KMS-11 (cell line): ENCODE results near the gene SEMA6C.

ENCODE experiments used
- H2AFZ ChIP-seq: fragments of 200-600 bp; sonication (generic); 2 replicates; pipeline ENCODE4 v1.6.1; 2016; ENCODE audit warnings: antibody characterized with exemption, mixed run types, low read depth
- H3K27ac ChIP-seq: fragments of 200-600 bp; sonication (generic); 2 replicates; pipeline ENCODE4 v1.6.1; 2016; ENCODE audit warnings: mild to moderate bottlenecking, mixed run types
- H3K27me3 ChIP-seq: fragments of 200-600 bp; sonication (generic); 2 replicates; pipeline ENCODE4 v1.6.1; 2017; ENCODE audit warnings: mild to moderate bottlenecking, low read depth, mixed run types, moderate library complexity; ENCODE audit not compliant: insufficient read depth
- H3K36me3 ChIP-seq: fragments of 200-600 bp; sonication (generic); 2 replicates; pipeline ENCODE4 v1.6.1; 2017; ENCODE audit warnings: mild to moderate bottlenecking, mixed run types; ENCODE audit not compliant: insufficient read depth
- H3K4me1 ChIP-seq: fragments of 200-600 bp; sonication (generic); 2 replicates; pipeline ENCODE4 v1.6.1; 2016; ENCODE audit warnings: mild to moderate bottlenecking, low read depth, mixed run types; ENCODE audit not compliant: poor library complexity, severe bottlenecking
- H3K4me2 ChIP-seq: fragments of 200-600 bp; sonication (generic); 2 replicates; pipeline ENCODE4 v1.7.0; 2016; ENCODE audit warnings: mild to moderate bottlenecking, mixed run types
- H3K4me3 ChIP-seq: fragments of 200-600 bp; sonication (generic); IDR thresholded peaks from 2 replicates; pipeline ENCODE4 v1.6.1; 2017; ENCODE audit warnings: low read depth, low read length, mixed read lengths; ENCODE audit not compliant: insufficient read depth
- H3K79me2 ChIP-seq: fragments of 200-600 bp; sonication (generic); 2 replicates; pipeline ENCODE4 v1.6.1; 2016; ENCODE audit warnings: low read depth, mixed run types; ENCODE audit not compliant: insufficient read depth
- H3K9ac ChIP-seq: fragments of 200-600 bp; sonication (generic); 2 replicates; pipeline ENCODE4 v1.6.1; 2016; ENCODE audit warnings: mild to moderate bottlenecking, mixed run types
- H4K20me1 ChIP-seq: fragments of 200-600 bp; sonication (generic); 2 replicates; pipeline ENCODE4 v1.6.1; 2016; ENCODE audit warnings: mild to moderate bottlenecking, mixed run types; ENCODE audit not compliant: insufficient read depth
- CTCF ChIP-seq: fragments of 200-600 bp; sonication (generic); conservative IDR thresholded peaks from 2 replicates; pipeline ENCODE4 v1.6.1; 2017; ENCODE audit warnings: low read depth, mild to moderate bottlenecking, antibody characterized with exemption, low read length, moderate library complexity, mixed read lengths

SEMA6C gene

GRCh38 chr1:151113877-151114276 lies 32.6 kb downstream of the SEMA6C start:
- Histone ChIP-seq H2AFZ (no peak overlapping the region), H3K36me3 (no peaks in the 10 kb centered on the region), H3K4me1 (no peaks in the 10 kb centered on the region), H3K27ac (no peak overlapping the region), H3K9ac (no peak overlapping the region), H3K27me3 (no peaks in the 10 kb centered on the region), H4K20me1 (no peaks in the 10 kb centered on the region), H3K4me3 (no peak overlapping the region), H3K4me2 (no peak overlapping the region), H3K79me2 (no peaks in the 10 kb centered on the region)
- TF ChIP-seq CTCF, result no peak

- TF ChIP-seq CTCF, result no peak
- no peak overlapping the region for H3K4me2 ChIP-seq
- H3K27ac ChIP-seq, result no peak overlapping the region
These were observed 38.1 kb downstream of the SEMA6C start for GRCh38 chr1:151108331-151108730.

GRCh38 chr1:151106894-151107293 lies 39.5 kb downstream of the SEMA6C start:
- TF ChIP-seq CTCF, result no peak
- no peak overlapping the region for H2AFZ ChIP-seq
- no peak overlapping the region for H3K27ac ChIP-seq
- H3K4me2 ChIP-seq, result no peak overlapping the region
- H3K36me3 ChIP-seq, result no peaks in the 10 kb centered on the region
- no peak overlapping the region for H3K4me3 ChIP-seq
- no peaks in the 10 kb centered on the region for H4K20me1 ChIP-seq
- no peaks in the 10 kb centered on the region for H3K27me3 ChIP-seq
- no peaks in the 10 kb centered on the region for H3K4me1 ChIP-seq
- H3K9ac ChIP-seq, result no peak overlapping the region
- no peaks in the 10 kb centered on the region for H3K79me2 ChIP-seq

More at GRCh38 chr1:151108331-151108730, 38.1 kb downstream of the SEMA6C start:
- no peak overlapping the region for H3K4me3 ChIP-seq
- no peaks in the 10 kb centered on the region for H4K20me1 ChIP-seq
- no peak overlapping the region for H2AFZ ChIP-seq
- H3K9ac ChIP-seq, result no peak overlapping the region
- H3K36me3 ChIP-seq, result no peaks in the 10 kb centered on the region
- no peaks in the 10 kb centered on the region for H3K4me1 ChIP-seq
- no peaks in the 10 kb centered on the region for H3K79me2 ChIP-seq
- H3K27me3 ChIP-seq, result no peaks in the 10 kb centered on the region

GRCh38 chr1:151104630-151105029 lies 41.8 kb downstream of the SEMA6C start:
- Histone ChIP-seq H3K36me3 (no peaks in the 10 kb centered on the region), H3K27me3 (no peaks in the 10 kb centered on the region), H3K27ac (no peak overlapping the region), H3K4me3 (no peak overlapping the region), H2AFZ (no peak overlapping the region), H3K4me1 (no peaks in the 10 kb centered on the region), H3K79me2 (no peaks in the 10 kb centered on the region), H3K9ac (no peak overlapping the region), H3K4me2 (no peak overlapping the region), H4K20me1 (no peaks in the 10 kb centered on the region)
- no peak for TF ChIP-seq CTCF
